HEK293 (cell line): Measurements from ENCODE around the gene TSPAN14.

Experiments
- CTCF ChIA-PET: fragments of 350-600 bp; formaldehyde crosslinking; extraction: SDS; loops from one replicate; lab custom pipeline; 2021; ENCODE audit warnings: antibody characterized with exemption; lab: Yijun Ruan, JAX
- POLR2A ChIA-PET: fragments of 300-600 bp; formaldehyde crosslinking; extraction: SDS; loops from one replicate; lab custom pipeline; 2020; ENCODE audit warnings: antibody characterized with exemption, inconsistent platforms; lab: Yijun Ruan, JAX
- H3K27ac ChIP-seq: fragments of 200-500 bp; sonication (Bioruptor generic); 2 replicates; pipeline ENCODE4 v1.5.1; 2014; ENCODE audit warnings: low read depth, low read length, control low read depth, inconsistent platforms; ENCODE audit errors: extremely low read depth
- H3K36me3 ChIP-seq, 2 experiments: fragments of 200-500 bp in 1 of 2; sonication (Bioruptor generic) in 1 of 2; 1 replicate in 1 of 2; 2 replicates in 1 of 2; pipeline ENCODE4 v1.5.1; 2014 to 2017; ENCODE audit warnings: inconsistent platforms in 2 of 2, low read length in 2 of 2; ENCODE audit not compliant: control insufficient read depth in 2 of 2, insufficient read depth in 1 of 2
- H3K4me1 ChIP-seq: fragments of 200-500 bp; sonication (Bioruptor generic); 2 replicates; pipeline ENCODE4 v1.5.1; 2014; ENCODE audit warnings: mild to moderate bottlenecking, low read length, inconsistent platforms; ENCODE audit not compliant: control insufficient read depth, insufficient read depth
- H3K4me3 ChIP-seq: 2 replicates; pipeline ENCODE4 v1.5.1; 2011; ENCODE audit warnings: low read depth, mild to moderate bottlenecking, control low read depth, low read length, moderate library complexity
- H3K9me3 ChIP-seq: fragments of 200-500 bp; sonication (Bioruptor generic); 2 replicates; pipeline ENCODE4 v1.5.1; 2014; ENCODE audit warnings: low read depth, low read length, inconsistent platforms; ENCODE audit not compliant: control insufficient read depth, insufficient read depth
- GLIS1 ChIP-seq: fragments of 450-650 bp; formaldehyde crosslinking; IDR thresholded peaks from 2 replicates; pipeline ENCODE4 v1.5.1; 2016; ENCODE audit warnings: missing biosample characterization, missing genetic modification characterization
- KLF1 ChIP-seq: fragments of 450-650 bp; formaldehyde crosslinking; IDR thresholded peaks from 2 replicates; pipeline ENCODE4 v1.5.1; 2016; ENCODE audit warnings: missing biosample characterization, missing genetic modification characterization
- SP2 ChIP-seq: fragments of 450-650 bp; formaldehyde crosslinking; IDR thresholded peaks from 2 replicates; pipeline ENCODE4 v1.5.1; 2016; ENCODE audit warnings: missing biosample characterization, missing genetic modification characterization
- ZBTB17 ChIP-seq: fragments of 450-650 bp; formaldehyde crosslinking; IDR thresholded peaks from 2 replicates; pipeline ENCODE4 v1.5.1; 2016; ENCODE audit warnings: missing biosample characterization, missing genetic modification characterization
- ZNF37A ChIP-seq: fragments of 450-650 bp; IDR thresholded peaks from 2 replicates; pipeline ENCODE4 v1.5.1; 2018; ENCODE audit warnings: missing biosample characterization, missing genetic modification characterization
- ZNF521 ChIP-seq: fragments of 450-650 bp; formaldehyde crosslinking; IDR thresholded peaks from 2 replicates; pipeline ENCODE4 v1.5.1; 2017; ENCODE audit warnings: missing biosample characterization, mild to moderate bottlenecking, missing genetic modification characterization
- TF ChIP-seq, protein P1 (sequence below): fragments of 450-650 bp; formaldehyde crosslinking; IDR thresholded peaks from 2 replicates; pipeline ENCODE4 v1.5.1; 2016; ENCODE audit warnings: missing biosample characterization, missing genetic modification characterization
- TF ChIP-seq, protein P2 (sequence below): fragments of 450-650 bp; formaldehyde crosslinking; optimal IDR thresholded peaks from 2 replicates; pipeline ENCODE3; 2016; ENCODE audit warnings: missing biosample characterization, mild to moderate bottlenecking, missing genetic modification characterization
- TF ChIP-seq, protein P3 (sequence below): fragments of 450-650 bp; formaldehyde crosslinking; IDR thresholded peaks from 2 replicates; pipeline ENCODE4 v1.5.1; 2016; ENCODE audit warnings: missing biosample characterization, missing genetic modification characterization

TSPAN14 gene

DNA sequence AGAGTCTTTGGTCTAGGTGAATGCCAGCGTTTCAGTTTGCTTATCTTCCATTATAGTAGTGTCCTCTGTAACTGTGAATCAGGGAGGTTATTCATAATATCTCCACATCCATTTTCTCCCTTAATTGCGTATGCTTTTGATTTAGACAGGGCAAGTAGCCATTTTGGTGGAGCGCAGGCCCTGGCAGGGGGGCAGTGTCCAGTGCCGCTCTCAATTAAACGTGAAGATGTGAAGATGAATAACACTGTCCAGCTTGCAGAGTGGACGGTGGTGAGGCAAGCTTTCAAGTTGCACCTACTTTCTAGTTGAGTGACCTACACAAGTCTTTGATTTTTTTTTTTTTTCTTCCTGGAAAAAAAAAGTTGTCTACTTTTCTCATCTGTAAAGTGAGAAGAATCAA, 4.5 kb downstream of the TSPAN14 start:
- Histone ChIP-seq H3K9me3 (no peaks in the 10 kb centered on the region), H3K27ac (no peak overlapping the region), H3K4me3 (no peak overlapping the region), H3K36me3 (no peaks in the 10 kb centered on the region), H3K4me1 (peaks cover 4% of the 10 kb centered on the region; the same call in 1 of the 2 replicates)
- TF ChIP-seq ZBTB17 (tag by site-specific recombination) = no peak
- CTCF ChIA-PET = interaction anchor here (0.7 to 2.0 kb wide), 3 partner anchors 14 to 49 kb away, joined by 3 to 11 read pairs (median 4); no protein-coding TSS in a partner anchor
- POLR2A ChIA-PET = interaction anchor here (0.6 kb wide), 1 partner anchor 172 kb away, joined by 8 read pairs; no protein-coding TSS in a partner anchor

DNA sequence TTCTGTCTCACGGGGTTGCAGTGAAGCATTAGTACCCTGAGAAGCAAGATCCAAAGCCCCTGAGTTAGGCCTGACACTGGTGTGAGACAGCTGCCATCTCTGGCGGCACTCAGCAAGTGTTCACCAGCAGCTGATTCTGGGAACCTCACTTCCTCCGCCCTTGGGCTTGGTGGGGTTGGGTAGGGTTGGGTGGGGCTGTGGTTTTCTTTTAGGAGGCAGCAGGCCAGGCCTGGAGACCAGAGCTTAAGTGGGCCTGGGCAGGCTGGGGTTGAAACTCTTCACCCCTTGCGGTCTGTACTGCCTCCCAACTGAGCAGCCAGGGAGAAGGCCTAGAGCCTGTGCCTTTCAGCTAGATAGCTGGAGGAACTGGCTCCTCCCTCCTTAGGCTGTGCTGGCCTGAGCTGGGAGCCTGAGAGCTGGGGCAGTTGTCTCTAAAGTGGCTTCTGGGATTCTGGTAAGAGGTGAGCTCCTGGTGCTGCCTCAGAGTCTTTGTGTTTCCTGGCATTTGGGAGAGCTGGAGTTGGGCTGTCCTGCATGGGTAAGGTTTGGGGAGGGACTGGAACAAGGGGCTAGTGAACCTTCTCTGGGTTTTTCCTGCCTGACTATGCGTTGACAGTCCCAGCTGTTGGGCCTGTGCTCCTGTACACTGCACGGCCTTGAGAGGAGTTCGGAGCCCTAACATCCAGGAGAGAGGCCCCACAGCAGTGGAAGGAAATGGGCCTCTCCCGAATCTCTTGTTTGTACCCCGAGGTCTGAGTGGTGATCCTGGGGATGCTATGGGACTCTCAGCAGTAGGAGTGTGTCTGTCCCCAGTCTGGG, 5.1 kb downstream of the TSPAN14 start:
- ChIA-PET POLR2A (interaction anchor here (0.6 kb wide), 1 partner anchor 172 kb away, joined by 8 read pairs; no protein-coding TSS in a partner anchor), CTCF (interaction anchor here (0.7 to 2.0 kb wide), 4 partner anchors 14 to 315 kb away, joined by 3 to 11 read pairs (median 4); no protein-coding TSS in a partner anchor)
- H3K9me3 ChIP-seq = no peaks in the 10 kb centered on the region
- no peak overlapping the region for H3K4me3 ChIP-seq
- TF ChIP-seq, protein P1, sequence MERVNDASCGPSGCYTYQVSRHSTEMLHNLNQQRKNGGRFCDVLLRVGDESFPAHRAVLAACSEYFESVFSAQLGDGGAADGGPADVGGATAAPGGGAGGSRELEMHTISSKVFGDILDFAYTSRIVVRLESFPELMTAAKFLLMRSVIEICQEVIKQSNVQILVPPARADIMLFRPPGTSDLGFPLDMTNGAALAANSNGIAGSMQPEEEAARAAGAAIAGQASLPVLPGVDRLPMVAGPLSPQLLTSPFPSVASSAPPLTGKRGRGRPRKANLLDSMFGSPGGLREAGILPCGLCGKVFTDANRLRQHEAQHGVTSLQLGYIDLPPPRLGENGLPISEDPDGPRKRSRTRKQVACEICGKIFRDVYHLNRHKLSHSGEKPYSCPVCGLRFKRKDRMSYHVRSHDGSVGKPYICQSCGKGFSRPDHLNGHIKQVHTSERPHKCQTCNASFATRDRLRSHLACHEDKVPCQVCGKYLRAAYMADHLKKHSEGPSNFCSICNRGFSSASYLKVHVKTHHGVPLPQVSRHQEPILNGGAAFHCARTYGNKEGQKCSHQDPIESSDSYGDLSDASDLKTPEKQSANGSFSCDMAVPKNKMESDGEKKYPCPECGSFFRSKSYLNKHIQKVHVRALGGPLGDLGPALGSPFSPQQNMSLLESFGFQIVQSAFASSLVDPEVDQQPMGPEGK = 0 out of 2 replicates have a peak, but pooled peaks have one; percentile 15
- TF ChIP-seq GLIS1 (tag by site-specific recombination) (peak; percentile 40), KLF1 (tag by site-specific recombination) (peak; percentile 86), ZNF37A (tag by site-specific recombination) (no peak)
- TF ChIP-seq, protein P2, sequence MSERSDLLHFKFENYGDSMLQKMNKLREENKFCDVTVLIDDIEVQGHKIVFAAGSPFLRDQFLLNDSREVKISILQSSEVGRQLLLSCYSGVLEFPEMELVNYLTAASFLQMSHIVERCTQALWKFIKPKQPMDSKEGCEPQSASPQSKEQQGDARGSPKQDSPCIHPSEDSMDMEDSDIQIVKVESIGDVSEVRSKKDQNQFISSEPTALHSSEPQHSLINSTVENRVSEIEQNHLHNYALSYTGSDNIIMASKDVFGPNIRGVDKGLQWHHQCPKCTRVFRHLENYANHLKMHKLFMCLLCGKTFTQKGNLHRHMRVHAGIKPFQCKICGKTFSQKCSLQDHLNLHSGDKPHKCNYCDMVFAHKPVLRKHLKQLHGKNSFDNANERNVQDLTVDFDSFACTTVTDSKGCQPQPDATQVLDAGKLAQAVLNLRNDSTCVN (tag by site-specific recombination) = no peak
- H3K4me1 ChIP-seq = peaks cover 4% of the 10 kb centered on the region; the same call in 1 of the 2 replicates
- H3K27ac ChIP-seq = no peak overlapping the region
- H3K36me3 ChIP-seq = no peaks in the 10 kb centered on the region

DNA sequence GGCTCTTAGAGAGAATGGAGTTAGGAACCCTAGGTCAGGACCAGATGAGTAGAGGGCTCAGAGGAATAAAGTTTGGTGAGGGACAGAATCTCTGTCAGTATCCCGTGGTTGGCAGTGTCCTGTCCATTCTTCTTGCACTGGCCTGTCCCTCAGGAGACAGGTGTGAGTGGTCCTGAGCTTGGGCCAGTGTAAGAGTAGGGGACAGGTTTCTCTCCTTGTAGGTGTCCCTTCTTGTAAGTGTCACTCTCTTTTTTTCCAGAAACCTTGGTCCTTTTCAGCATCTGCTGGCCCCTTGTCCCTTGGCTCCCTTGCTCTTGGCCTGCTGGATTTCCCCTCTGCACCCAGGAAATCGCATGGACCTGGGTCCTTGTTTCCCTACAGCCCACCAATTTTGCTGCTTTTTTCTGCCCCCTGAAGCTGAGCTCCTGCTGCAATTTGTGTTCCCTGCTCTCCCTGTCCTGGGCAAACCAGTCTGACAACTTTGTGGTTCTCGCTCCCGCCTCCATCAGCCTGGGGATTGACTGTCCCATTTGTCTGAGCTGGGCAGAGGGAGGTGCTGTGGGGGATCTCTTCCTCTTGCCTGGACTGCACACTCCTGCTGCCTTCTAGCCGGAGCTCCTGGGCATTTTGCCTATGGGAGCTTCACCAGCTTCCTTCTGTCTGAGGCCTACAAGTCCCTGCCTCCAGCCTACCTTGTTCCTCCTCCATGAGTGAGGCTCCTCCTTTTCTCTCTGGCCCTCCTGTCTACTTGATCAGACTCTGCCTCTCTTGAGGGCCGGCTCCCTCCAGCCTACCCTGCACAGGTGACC, 6.5 kb downstream of the TSPAN14 start:
- Histone ChIP-seq H3K4me3 (no peak overlapping the region), H3K36me3 (no peaks in the 10 kb centered on the region), H3K4me1 (peaks cover 6% of the 10 kb centered on the region), H3K9me3 (no peaks in the 10 kb centered on the region), H3K27ac (no peak overlapping the region)
- TF ChIP-seq ZNF521 (tag by site-specific recombination) (no peak), SP2 (tag by site-specific recombination) (peak; percentile 28; the same call in 1 of the 2 replicates)
- TF ChIP-seq, protein P3, sequence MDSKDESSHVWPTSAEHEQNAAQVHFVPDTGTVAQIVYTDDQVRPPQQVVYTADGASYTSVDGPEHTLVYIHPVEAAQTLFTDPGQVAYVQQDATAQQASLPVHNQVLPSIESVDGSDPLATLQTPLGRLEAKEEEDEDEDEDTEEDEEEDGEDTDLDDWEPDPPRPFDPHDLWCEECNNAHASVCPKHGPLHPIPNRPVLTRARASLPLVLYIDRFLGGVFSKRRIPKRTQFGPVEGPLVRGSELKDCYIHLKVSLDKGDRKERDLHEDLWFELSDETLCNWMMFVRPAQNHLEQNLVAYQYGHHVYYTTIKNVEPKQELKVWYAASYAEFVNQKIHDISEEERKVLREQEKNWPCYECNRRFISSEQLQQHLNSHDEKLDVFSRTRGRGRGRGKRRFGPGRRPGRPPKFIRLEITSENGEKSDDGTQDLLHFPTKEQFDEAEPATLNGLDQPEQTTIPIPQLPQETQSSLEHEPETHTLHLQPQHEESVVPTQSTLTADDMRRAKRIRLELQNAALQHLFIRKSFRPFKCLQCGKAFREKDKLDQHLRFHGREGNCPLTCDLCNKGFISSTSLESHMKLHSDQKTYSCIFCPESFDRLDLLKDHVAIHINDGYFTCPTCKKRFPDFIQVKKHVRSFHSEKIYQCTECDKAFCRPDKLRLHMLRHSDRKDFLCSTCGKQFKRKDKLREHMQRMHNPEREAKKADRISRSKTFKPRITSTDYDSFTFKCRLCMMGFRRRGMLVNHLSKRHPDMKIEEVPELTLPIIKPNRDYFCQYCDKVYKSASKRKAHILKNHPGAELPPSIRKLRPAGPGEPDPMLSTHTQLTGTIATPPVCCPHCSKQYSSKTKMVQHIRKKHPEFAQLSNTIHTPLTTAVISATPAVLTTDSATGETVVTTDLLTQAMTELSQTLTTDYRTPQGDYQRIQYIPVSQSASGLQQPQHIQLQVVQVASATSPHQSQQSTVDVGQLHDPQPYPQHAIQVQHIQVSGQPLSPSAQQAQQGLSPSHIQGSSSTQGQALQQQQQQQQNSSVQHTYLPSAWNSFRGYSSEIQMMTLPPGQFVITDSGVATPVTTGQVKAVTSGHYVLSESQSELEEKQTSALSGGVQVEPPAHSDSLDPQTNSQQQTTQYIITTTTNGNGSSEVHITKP (tag by site-specific recombination) = 0 out of 2 replicates have a peak, but pooled peaks have one; percentile 7
- CTCF ChIA-PET = interaction anchor here (0.7 to 1.7 kb wide), 3 partner anchors 13 to 62 kb away, joined by 3 to 6 read pairs (median 3); no protein-coding TSS in a partner anchor
- POLR2A ChIA-PET = interaction anchor here (0.6 kb wide), 1 partner anchor 12 kb away, joined by 3 read pairs; no protein-coding TSS in a partner anchor
